AG20443 (cell line): ENCODE data around the gene MAPK13.

Source experiments
- DNase-seq: peaks from one replicate; pipeline ENCODE4 v3.0.0; 2012; ENCODE audit warnings: low spot score, mixed read lengths

Gene MAPK13

DNA sequence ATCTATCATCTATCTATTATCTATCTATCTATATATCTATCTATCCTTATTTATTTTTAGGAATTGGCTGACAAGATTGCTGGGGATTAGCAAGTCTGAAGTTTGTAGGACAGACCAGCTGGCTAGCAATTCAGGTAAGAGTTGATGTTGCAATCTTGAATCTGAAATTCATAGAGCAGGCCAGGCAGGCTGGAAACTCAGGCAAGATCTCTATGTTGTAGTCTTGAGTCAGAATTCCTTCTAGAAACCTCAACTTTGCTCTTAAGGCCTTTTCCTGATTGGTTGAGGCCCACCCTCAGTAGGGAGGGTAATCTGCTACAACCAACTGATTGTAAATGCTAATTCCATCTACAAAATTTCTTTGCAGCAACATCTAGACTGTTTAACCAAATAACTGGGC, 19.2 kb downstream of the MAPK13 start:
- DNase-seq, result no peak

- DNase-seq, result no peak
Observed at GRCh38 chr6:36150283-36150682, 20.0 kb downstream of the MAPK13 start.

- DNase-seq, result no peak
Observed at GRCh38 chr6:36154286-36154685, 24.0 kb downstream of the MAPK13 start.

GRCh38 chr6:36155662-36156061, 25.3 kb downstream of the MAPK13 start:
- no peak for DNase-seq

DNA sequence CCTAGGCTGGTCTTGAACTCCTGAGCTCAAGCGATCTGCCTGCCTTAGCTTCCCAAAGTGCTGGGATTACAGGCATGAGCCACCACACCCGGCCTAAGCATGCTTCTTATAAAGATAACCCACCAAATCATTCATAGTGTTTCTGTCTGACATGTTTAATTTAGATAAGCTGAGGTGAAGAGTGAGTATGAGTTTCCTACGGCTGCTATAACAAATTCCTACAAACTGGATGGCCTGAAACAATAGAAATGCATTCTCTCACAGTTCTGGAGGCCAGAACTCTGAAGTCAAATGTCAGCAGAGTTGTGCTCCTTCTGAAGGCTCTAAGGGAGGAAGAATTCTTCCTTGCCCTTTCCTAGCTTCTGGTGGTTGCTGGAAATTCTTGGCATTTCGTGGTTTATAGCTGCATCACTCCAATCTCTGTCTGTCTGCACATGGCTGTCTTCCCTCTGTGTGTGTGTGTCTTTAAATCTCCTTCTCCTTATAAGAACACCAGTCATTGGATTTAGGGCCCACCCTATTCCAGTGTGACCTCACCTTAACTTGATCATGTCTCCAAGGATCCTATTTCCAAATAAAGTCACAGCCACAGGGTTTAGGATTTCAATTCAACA, 29.9 kb downstream of the MAPK13 start:
- no peak for DNase-seq

GRCh38 chr6:36169023-36170007, 39.0 kb downstream of the MAPK13 start:
- DNase-seq, result no peak

DNA sequence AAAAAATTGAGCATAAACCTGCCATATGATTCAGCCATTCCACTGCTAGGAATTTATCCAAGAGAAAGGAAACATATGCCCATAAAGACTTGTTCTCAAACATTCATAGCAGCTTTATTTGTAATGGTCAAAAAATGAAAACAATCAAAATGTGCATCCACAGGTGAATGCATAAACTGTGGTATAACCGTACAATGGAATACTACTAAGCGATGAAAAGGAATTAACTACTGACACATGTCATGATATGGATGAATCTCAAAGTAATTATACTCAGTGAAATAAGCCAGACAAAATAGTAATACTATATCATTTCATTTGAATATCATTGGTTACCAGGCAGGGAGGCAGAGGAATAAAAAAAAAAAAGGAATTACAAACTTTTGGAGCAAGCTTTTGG, 40.4 kb downstream of the MAPK13 start:
- DNase-seq, result no peak

- DNase-seq, result no peak
Observed at GRCh38 chr6:36171573-36171972, 41.3 kb downstream of the MAPK13 start.

DNA sequence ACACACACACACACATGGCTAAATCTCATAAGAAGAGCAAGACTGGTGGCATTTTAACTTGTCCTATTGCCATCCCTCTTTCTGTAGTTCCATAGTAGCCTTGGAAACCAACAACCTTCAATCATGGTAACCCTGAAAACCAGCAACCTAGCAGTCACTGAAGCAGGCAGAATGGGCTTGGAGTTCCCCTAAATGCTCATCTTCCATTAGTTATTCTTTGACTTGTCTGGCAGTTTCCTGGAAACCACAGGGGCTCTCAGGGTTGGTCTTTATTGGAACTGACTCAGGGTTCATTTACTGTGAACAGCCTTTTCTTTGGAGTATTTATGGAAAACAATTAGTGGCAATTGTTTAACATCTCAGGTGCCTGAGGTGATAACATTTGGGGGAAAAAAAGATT, 46.9 kb downstream of the MAPK13 start:
- no peak for DNase-seq

DNA sequence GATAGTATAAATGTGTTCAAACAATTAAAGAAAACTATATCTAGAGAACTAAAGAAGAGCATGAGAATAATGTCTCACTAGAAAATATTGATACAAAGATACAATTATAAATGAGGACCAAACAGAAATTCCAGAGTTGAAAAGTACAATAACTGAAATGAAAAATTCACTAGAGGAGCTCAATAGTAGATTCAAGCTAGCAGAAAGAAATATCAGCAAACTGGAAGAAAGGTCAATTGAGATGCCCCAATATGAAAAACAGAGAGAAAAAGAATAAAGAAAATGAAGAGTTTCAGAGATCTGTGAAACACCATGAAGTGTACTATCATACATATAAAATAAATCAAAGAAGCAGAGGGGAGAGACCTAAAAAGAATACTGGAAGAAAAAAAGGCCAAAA, 48.2 kb downstream of the MAPK13 start:
- DNase-seq, result no peak

- DNase-seq, result no peak
Observed at GRCh38 chr6:36180126-36180525, 49.8 kb downstream of the MAPK13 start.

DNA sequence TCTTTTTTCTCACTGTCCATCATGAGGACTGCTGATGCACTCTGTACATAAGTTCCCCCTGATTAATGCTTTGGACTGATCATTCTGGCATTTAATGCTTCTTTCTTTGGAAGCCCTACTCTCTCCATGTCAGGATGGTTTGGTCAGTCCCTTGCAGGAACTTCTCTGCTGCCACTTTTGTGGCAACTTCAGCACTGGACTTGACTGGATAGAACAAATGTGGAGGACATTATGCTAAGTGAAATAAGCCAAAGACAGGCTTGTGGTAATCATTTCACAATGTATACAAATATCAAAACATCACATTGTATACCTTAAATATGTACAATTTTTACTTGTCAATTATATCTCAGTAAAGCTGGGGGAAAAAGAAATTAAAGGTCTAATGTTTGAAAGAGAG, 54.0 kb downstream of the MAPK13 start:
- no peak for DNase-seq

GRCh38 chr6:36186199-36186598, 55.9 kb downstream of the MAPK13 start:
- no peak for DNase-seq

- DNase-seq, result no peak
Observed at GRCh38 chr6:36187446-36187845, 57.1 kb downstream of the MAPK13 start.
